GM12892 (cell line): ENCODE data around the gene S100G.
"Not testable (repeated sequence)": the region's sequence is repeated elsewhere in the genome, so short reads cannot be mapped to it uniquely, and the experiment has no call there.

Source experiments
- POLR2A ChIP-seq: IDR thresholded peaks from 2 replicates; pipeline ENCODE4 v1.6.1; 2011; ENCODE audit warnings: low read depth, low read length, control low read depth
- POLR2AphosphoS5 ChIP-seq: IDR thresholded peaks from 2 replicates; pipeline ENCODE4 v1.6.1; 2011; ENCODE audit warnings: low read depth, low read length, control low read depth

DNA sequence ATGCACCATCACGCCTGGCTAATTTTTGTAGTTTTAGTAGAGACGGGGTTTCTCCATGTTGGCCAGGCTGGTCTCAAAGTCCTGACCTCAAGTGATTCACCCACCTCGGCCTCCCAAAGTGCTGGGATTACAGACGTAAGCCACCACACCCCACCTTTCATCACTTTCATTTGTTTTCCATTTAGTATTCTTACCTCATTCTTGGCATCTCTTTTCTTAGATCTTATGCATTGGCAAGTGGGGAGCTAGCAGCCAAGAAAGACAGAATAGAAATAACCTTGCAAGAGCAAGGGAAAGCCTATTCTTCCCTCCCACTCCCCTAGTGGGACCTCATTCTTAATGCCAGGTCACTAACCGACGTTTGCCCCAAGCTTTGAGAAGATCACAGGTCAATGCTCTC, 21.4 kb upstream of the S100G start:
- not testable (repeated sequence) for TF ChIP-seq POLR2A, POLR2AphosphoS5
